SK-N-SH (cell line): ENCODE measurements around the gene GSTO2. TPM values are rescaled to one million over a fixed set of nuclear protein-coding genes. Genes with fewer than 3 reads are reported as not detected.

ENCODE experiments used
- CTCF ChIA-PET: fragments of 300-600, 350-600 bp; formaldehyde crosslinking; extraction: SDS; loops from one replicate; lab custom pipeline; 2021; lab: Yijun Ruan, JAX
- POLR2A ChIA-PET: fragments of 350-600 bp; sonication (Branson Sonifier 250); formaldehyde crosslinking; extraction: SDS; loops from one replicate; lab custom pipeline; 2020; ENCODE audit warnings: antibody characterized with exemption, inconsistent platforms; lab: Yijun Ruan, JAX
- DNase-seq: peaks from one replicate; pipeline ENCODE4 v3.0.0; 2012
- H2AFZ ChIP-seq: fragments of 200-600 bp; sonication (generic); 2 replicates; pipeline ENCODE4 v1.8.1; 2016; ENCODE audit warnings: antibody characterized with exemption, mild to moderate bottlenecking, low read depth
- H3F3A ChIP-seq: fragments of 200-600 bp; sonication (generic); replicated peaks from 2 replicates; pipeline ENCODE3; 2016; ENCODE audit warnings: antibody characterized with exemption, mild to moderate bottlenecking; ENCODE audit not compliant: insufficient read depth
- H3K27ac ChIP-seq, 2 experiments: fragments of 200-500 bp in 1 of 2; fragments of 200-600 bp in 1 of 2; sonication (Bioruptor generic) in 1 of 2; sonication (generic), shearing (Covaris generic) in 1 of 2; 2 replicates each; pipeline versions ENCODE4 v1.5.1 to v1.6.1; 2014 to 2016; ENCODE audit warnings: low read depth in 2 of 2, inconsistent platforms in 1 of 2, low read length in 1 of 2, mild to moderate bottlenecking in 1 of 2, mixed read lengths in 1 of 2
- H3K27me3 ChIP-seq: fragments of 200-600 bp; sonication (generic), shearing (Covaris generic); 2 replicates; pipeline ENCODE4 v1.6.1; 2016; ENCODE audit warnings: mixed run types; ENCODE audit not compliant: insufficient read depth
- H3K36me3 ChIP-seq, 2 experiments: fragments of 200-500 bp in 1 of 2; fragments of 200-600 bp in 1 of 2; sonication (Bioruptor generic) in 1 of 2; sonication (generic) in 1 of 2; replicated peaks in 1 of 2; 2 replicates each; pipeline versions ENCODE3 to v1.5.1; 2014 to 2016; ENCODE audit warnings: low read length in 1 of 2, mild to moderate bottlenecking in 1 of 2; ENCODE audit not compliant: insufficient read depth in 2 of 2, control insufficient read depth in 1 of 2
- H3K4me1 ChIP-seq, 2 experiments: fragments of 200-500 bp in 1 of 2; fragments of 200-600 bp in 1 of 2; sonication (Bioruptor generic) in 1 of 2; sonication (generic), shearing (Covaris generic) in 1 of 2; 2 replicates each; pipeline versions ENCODE4 v1.5.1 to v1.6.1; 2014 to 2016; ENCODE audit warnings: low read depth in 1 of 2, low read length in 1 of 2, mixed run types in 1 of 2; ENCODE audit not compliant: insufficient read depth in 2 of 2, control insufficient read depth in 1 of 2
- H3K4me2 ChIP-seq: fragments of 200-600 bp; sonication (generic), shearing (Covaris generic); 2 replicates; pipeline ENCODE4 v1.6.1; 2017; ENCODE audit warnings: mixed run types
- H3K4me3 ChIP-seq, 2 experiments: fragments of 200-500 bp in 1 of 2; fragments of 200-600 bp in 1 of 2; sonication (Bioruptor generic) in 1 of 2; sonication (generic), shearing (Covaris generic) in 1 of 2; 2 replicates each; pipeline versions ENCODE4 v1.5.1 to v1.8.1; 2014 to 2016; ENCODE audit warnings: low read depth in 2 of 2, inconsistent platforms in 1 of 2, low read length in 1 of 2, mild to moderate bottlenecking in 1 of 2, mixed read lengths in 1 of 2, moderate library complexity in 1 of 2
- H3K79me2 ChIP-seq: fragments of 200-600 bp; sonication (generic); 2 replicates; pipeline ENCODE4 v1.8.1; 2017; ENCODE audit warnings: mild to moderate bottlenecking; ENCODE audit not compliant: insufficient read depth
- H3K9ac ChIP-seq: fragments of 200-600 bp; sonication (generic); 2 replicates; pipeline ENCODE4 v1.6.1; 2017; ENCODE audit warnings: mixed run types
- H3K9me2 ChIP-seq: fragments of 200-600 bp; sonication (generic); 2 replicates; pipeline ENCODE4 v1.6.1; 2017; ENCODE audit warnings: mixed run types
- H3K9me3 ChIP-seq: fragments of 200-600 bp; sonication (generic); 2 replicates; pipeline ENCODE4 v1.6.1; 2017; ENCODE audit warnings: mixed run types, mild to moderate bottlenecking, moderate library complexity
- H4K20me1 ChIP-seq: fragments of 200-600 bp; sonication (generic); 2 replicates; pipeline ENCODE4 v1.6.1; 2017; ENCODE audit warnings: mild to moderate bottlenecking, mixed run types; ENCODE audit not compliant: insufficient read depth
- CHD2 ChIP-seq: fragments of 150-350 bp; IDR thresholded peaks from 2 replicates; pipeline ENCODE4 v1.6.1; 2018; ENCODE audit warnings: low read length; ENCODE audit not compliant: partially characterized antibody
- EP300 ChIP-seq, 2 experiments: IDR thresholded peaks; 2 replicates each; pipeline versions ENCODE4 v1.4.0 to v1.6.1; 2012; ENCODE audit warnings: borderline replicate concordance in 1 of 2, low read depth in 1 of 2, low read length in 1 of 2
- FOXJ3 ChIP-seq: sonication (generic); formaldehyde crosslinking; IDR thresholded peaks from 2 replicates; pipeline ENCODE4 v1.5.1; 2020; ENCODE audit warnings: mild to moderate bottlenecking, missing genetic modification reagents
- JUND ChIP-seq: IDR thresholded peaks from 2 replicates; pipeline ENCODE4 v1.4.0; 2012
- MAX ChIP-seq: IDR thresholded peaks from 2 replicates; pipeline ENCODE4 v1.4.0; 2012; ENCODE audit warnings: low read depth
- MXI1 ChIP-seq: IDR thresholded peaks from 2 replicates; pipeline ENCODE4 v1.6.1; 2012; ENCODE audit warnings: mild to moderate bottlenecking, low read depth, low read length, improper control_type of control experiment
- NRF1 ChIP-seq: IDR thresholded peaks from 2 replicates; pipeline ENCODE4 v1.6.1; 2012; ENCODE audit warnings: low read depth, mild to moderate bottlenecking, low read length
- PBX3 ChIP-seq: IDR thresholded peaks from 2 replicates; pipeline ENCODE4; 2012
- POLR2AphosphoS5 ChIP-seq: IDR thresholded peaks from 2 replicates; pipeline ENCODE4 v1.6.1; 2012; ENCODE audit warnings: low read depth, low read length
- RXRA ChIP-seq: IDR thresholded peaks from 2 replicates; pipeline ENCODE4 v1.4.0; 2012; ENCODE audit warnings: low read depth, mild to moderate bottlenecking, borderline replicate concordance
- USF1 ChIP-seq: IDR thresholded peaks from 2 replicates; pipeline ENCODE4 v1.4.0; 2012; ENCODE audit warnings: low read depth, borderline replicate concordance
- WGBS: methylation state at CpG from one replicate; pipeline ENCODE4 v1.1.6; 2017; ENCODE audit warnings: low lambda C conversion rate; 5-methylcytosine and 5-hydroxymethylcytosine counted together
- polyA plus RNA-seq, 3 experiments: library from polyadenylated mRNA; depleted of rRNA; stranded (reverse); fragments of >200 nt; gene quantifications; 2 replicates each; pipeline ENCODE4 v1.2.3, GENCODE V29; 2012

The GSTO2 gene
- polyA plus RNA-seq, 1 of the 3 experiments (the other 2 are of a cell fraction): 0.49 TPM

- Histone ChIP-seq H3K79me2 (peaks cover 55% of the 10 kb centered on the region), H3K36me3 (peaks cover 44 to 55% of the 10 kb centered on the region in 2 experiments), H3F3A (peaks cover 28% of the 10 kb centered on the region), H2AFZ (no peak overlapping the region)
- 94% methylated on average over 14 of the region's 14 CpGs for WGBS
- POLR2A ChIA-PET: no interaction called here
- DNase-seq: no peak
- TF ChIP-seq MXI1: no peak
- TF ChIP-seq MAX: no peak
- TF ChIP-seq NRF1: no peak
- no peak for TF ChIP-seq PBX3
- TF ChIP-seq, all 33 proteins: peak for 0
- Histone ChIP-seq H3K9me2 (no peaks in the 10 kb centered on the region), H3K4me2 (peak overlapping the region; percentile 81), H4K20me1 (0 out of 2 replicates have a peak, but pooled peaks cover 5% of the 10 kb centered on the region), H3K9ac (peak overlapping the region; percentile 75), H3K4me3 (peak overlapping the region; percentile 66 to 97), H3K9me3 (no peaks in the 10 kb centered on the region), H3K27ac (peak overlapping the region in 1 of 2 experiments; percentile 71; a peak in 2 of 4 replicates), H3K27me3 (no peaks in the 10 kb centered on the region), H3K4me1 (peaks cover 0 to 11% of the 10 kb centered on the region in 2 experiments; a peak in 2 of 4 replicates)
- CTCF ChIA-PET: interaction anchor here (2.8 kb wide), 1 partner anchor 12 kb away, joined by 7 read pairs; no protein-coding TSS in a partner anchor
These were observed 1.1 kb upstream of the GSTO2 start for GRCh38 chr10:104267721-104268404.

- 3% methylated on average over 10 of the region's 10 CpGs for WGBS
- H3K36me3 ChIP-seq: peaks cover 39 to 50% of the 10 kb centered on the region in 2 experiments
- no peaks in the 10 kb centered on the region for H3K27me3 ChIP-seq
- H3K4me2 ChIP-seq: peak overlapping the region; percentile 81
- H4K20me1 ChIP-seq: 0 out of 2 replicates have a peak, but pooled peaks cover 5% of the 10 kb centered on the region
- H3F3A ChIP-seq: peaks cover 33% of the 10 kb centered on the region
- H3K79me2 ChIP-seq: peaks cover 50% of the 10 kb centered on the region
- H3K27ac ChIP-seq: peak overlapping the region; percentile 55 to 71
- H3K9me2 ChIP-seq: no peaks in the 10 kb centered on the region
- peak overlapping the region; percentile 66 to 97 for H3K4me3 ChIP-seq
- peak overlapping the region; percentile 45; the same call in 1 of the 2 replicates for H2AFZ ChIP-seq
- peaks cover 0 to 11% of the 10 kb centered on the region in 2 experiments; a peak in 2 of 4 replicates for H3K4me1 ChIP-seq
- CTCF ChIA-PET: interaction anchor here (2.8 kb wide), 1 partner anchor 12 kb away, joined by 7 read pairs; no protein-coding TSS in a partner anchor
- TF ChIP-seq FOXJ3 (CRISPR knock-in tag) (no peak), CHD2 (no peak), USF1 (no peak), EP300 (IDR thresholded peaks at IDR 0.05; ENCODE audit: borderline replicate concordance in 1 of 2, low read depth in 1 of 2, low read length in 1 of 2) (no peak), RXRA (no peak), POLR2AphosphoS5 (no peak), JUND (no peak)
- H3K9ac ChIP-seq: peak overlapping the region; percentile 75
- H3K9me3 ChIP-seq: no peaks in the 10 kb centered on the region
- DNase-seq: no peak
- POLR2A ChIA-PET: interaction anchor here (0.6 to 1.9 kb wide), 2 partner anchors 14 to 17 kb away, joined by 3 to 10 read pairs; partner anchors contain the start of gene GSTO1
These were observed 625 bp upstream of the GSTO2 start for GRCh38 chr10:104268405-104268712.
